GM23338 (cell line): ENCODE results near the gene ZNF273.
"Not testable (repeated sequence)": the region's sequence is repeated elsewhere in the genome, so short reads cannot be mapped to it uniquely, and the experiment has no call there.

Experiments
- CREB1 ChIP-seq: fragments of 250-450 bp; sonication (Bioruptor Pico); IDR thresholded peaks from 2 replicates; pipeline ENCODE4 v1.5.0; 2020; ENCODE audit warnings: low read depth, mild to moderate bottlenecking, moderate library complexity
- EZH2 ChIP-seq: fragments of 200-600 bp; sonication (generic); IDR thresholded peaks from one replicate; pipeline ENCODE4 v1.8.0; 2017; ENCODE audit warnings: antibody characterized with exemption, mild to moderate bottlenecking, low read depth; ENCODE audit not compliant: unreplicated experiment
- EZH2phosphoT487 ChIP-seq: fragments of 200-600 bp; sonication (generic); IDR thresholded peaks from one replicate; pipeline ENCODE4 v1.8.1; 2018; ENCODE audit warnings: antibody characterized with exemption; ENCODE audit not compliant: unreplicated experiment
- POLR2AphosphoS5 ChIP-seq: IDR thresholded peaks from 2 replicates; pipeline ENCODE4 v1.6.1; 2016; ENCODE audit warnings: antibody characterized with exemption, low read depth
- TF ChIP-seq, protein P1 (sequence below), 2 experiments: fragments of 200-600 bp in 1 of 2; sonication (generic) in 1 of 2; conservative IDR thresholded peaks; 2 replicates each; pipeline versions ENCODE4 v1.5.1 to v1.6.1; 2016 to 2017; ENCODE audit warnings: antibody characterized with exemption in 2 of 2, low read depth in 2 of 2, mild to moderate bottlenecking in 2 of 2, moderate library complexity in 1 of 2
- TF ChIP-seq, protein P2 (sequence below): IDR thresholded peaks from 2 replicates; pipeline ENCODE4 v1.6.1; 2016; ENCODE audit warnings: antibody characterized with exemption
- TF ChIP-seq, protein P3 (sequence below): IDR thresholded peaks from one replicate; pipeline ENCODE4 v1.6.1; 2018; ENCODE audit warnings: antibody characterized with exemption; ENCODE audit not compliant: unreplicated experiment

DNA sequence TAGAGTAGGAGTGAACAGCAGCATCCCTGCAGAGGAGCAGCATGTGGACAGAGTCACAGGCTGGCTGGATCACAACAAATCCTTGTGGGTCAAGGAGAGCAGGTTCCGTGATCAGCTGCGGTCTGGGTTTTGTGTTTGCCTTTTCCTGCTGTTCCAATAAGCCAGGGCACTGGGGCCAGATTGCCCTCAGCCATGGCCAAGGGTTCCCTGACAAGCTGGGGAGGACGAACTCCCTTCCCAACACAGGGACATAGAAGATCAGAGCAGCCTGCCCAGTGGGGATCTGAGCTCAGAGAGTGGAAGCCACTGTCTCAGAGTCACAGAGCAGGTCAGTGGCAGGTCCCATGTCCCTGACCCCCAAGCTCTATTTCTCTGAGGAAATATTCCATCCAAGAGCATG lies 12.8 kb upstream of the ZNF273 start:
- TF ChIP-seq, protein P1, sequence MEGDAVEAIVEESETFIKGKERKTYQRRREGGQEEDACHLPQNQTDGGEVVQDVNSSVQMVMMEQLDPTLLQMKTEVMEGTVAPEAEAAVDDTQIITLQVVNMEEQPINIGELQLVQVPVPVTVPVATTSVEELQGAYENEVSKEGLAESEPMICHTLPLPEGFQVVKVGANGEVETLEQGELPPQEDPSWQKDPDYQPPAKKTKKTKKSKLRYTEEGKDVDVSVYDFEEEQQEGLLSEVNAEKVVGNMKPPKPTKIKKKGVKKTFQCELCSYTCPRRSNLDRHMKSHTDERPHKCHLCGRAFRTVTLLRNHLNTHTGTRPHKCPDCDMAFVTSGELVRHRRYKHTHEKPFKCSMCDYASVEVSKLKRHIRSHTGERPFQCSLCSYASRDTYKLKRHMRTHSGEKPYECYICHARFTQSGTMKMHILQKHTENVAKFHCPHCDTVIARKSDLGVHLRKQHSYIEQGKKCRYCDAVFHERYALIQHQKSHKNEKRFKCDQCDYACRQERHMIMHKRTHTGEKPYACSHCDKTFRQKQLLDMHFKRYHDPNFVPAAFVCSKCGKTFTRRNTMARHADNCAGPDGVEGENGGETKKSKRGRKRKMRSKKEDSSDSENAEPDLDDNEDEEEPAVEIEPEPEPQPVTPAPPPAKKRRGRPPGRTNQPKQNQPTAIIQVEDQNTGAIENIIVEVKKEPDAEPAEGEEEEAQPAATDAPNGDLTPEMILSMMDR (conservative IDR thresholded peaks at IDR 0.05; ENCODE audit: low read depth in 2 of 2): not testable (repeated sequence)
- TF ChIP-seq EZH2, CREB1, POLR2AphosphoS5, EZH2phosphoT487: not testable (repeated sequence)
- TF ChIP-seq, protein P2, sequence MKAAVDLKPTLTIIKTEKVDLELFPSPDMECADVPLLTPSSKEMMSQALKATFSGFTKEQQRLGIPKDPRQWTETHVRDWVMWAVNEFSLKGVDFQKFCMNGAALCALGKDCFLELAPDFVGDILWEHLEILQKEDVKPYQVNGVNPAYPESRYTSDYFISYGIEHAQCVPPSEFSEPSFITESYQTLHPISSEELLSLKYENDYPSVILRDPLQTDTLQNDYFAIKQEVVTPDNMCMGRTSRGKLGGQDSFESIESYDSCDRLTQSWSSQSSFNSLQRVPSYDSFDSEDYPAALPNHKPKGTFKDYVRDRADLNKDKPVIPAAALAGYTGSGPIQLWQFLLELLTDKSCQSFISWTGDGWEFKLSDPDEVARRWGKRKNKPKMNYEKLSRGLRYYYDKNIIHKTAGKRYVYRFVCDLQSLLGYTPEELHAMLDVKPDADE: not testable (repeated sequence)
- TF ChIP-seq, protein P3, sequence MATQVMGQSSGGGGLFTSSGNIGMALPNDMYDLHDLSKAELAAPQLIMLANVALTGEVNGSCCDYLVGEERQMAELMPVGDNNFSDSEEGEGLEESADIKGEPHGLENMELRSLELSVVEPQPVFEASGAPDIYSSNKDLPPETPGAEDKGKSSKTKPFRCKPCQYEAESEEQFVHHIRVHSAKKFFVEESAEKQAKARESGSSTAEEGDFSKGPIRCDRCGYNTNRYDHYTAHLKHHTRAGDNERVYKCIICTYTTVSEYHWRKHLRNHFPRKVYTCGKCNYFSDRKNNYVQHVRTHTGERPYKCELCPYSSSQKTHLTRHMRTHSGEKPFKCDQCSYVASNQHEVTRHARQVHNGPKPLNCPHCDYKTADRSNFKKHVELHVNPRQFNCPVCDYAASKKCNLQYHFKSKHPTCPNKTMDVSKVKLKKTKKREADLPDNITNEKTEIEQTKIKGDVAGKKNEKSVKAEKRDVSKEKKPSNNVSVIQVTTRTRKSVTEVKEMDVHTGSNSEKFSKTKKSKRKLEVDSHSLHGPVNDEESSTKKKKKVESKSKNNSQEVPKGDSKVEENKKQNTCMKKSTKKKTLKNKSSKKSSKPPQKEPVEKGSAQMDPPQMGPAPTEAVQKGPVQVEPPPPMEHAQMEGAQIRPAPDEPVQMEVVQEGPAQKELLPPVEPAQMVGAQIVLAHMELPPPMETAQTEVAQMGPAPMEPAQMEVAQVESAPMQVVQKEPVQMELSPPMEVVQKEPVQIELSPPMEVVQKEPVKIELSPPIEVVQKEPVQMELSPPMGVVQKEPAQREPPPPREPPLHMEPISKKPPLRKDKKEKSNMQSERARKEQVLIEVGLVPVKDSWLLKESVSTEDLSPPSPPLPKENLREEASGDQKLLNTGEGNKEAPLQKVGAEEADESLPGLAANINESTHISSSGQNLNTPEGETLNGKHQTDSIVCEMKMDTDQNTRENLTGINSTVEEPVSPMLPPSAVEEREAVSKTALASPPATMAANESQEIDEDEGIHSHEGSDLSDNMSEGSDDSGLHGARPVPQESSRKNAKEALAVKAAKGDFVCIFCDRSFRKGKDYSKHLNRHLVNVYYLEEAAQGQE: not testable (repeated sequence)
